ENCODE measurements around the gene TTLL11.

TTLL11 gene

GRCh38 chr9:121902461-121903135 lies 190.5 kb downstream of the TTLL11 start:
- no peak for TF ChIP-seq TCF12 (IDR thresholded peaks at IDR 0.05; ENCODE audit: low read depth)
- TF ChIP-seq EGR1 (IDR thresholded peaks at IDR 0.05), result no peak
- no peak for TF ChIP-seq YY1 (IDR thresholded peaks at IDR 0.05; ENCODE audit: low read depth)
- TF ChIP-seq MAX (IDR thresholded peaks at IDR 0.05), result no peak
- TF ChIP-seq NFIC (IDR thresholded peaks at IDR 0.05), result no peak
- no peak for TF ChIP-seq REST (IDR thresholded peaks at IDR 0.05; ENCODE audit: low read depth)
- no peak for TF ChIP-seq ZBTB7A (IDR thresholded peaks at IDR 0.05; ENCODE audit: low read depth)

- no peak for TF ChIP-seq RAD21 (IDR thresholded peaks at IDR 0.05; ENCODE audit: low read depth)
- TF ChIP-seq CEBPB (IDR thresholded peaks at IDR 0.05), result no peak
- TF ChIP-seq NFIC (IDR thresholded peaks at IDR 0.05), result no peak
- TF ChIP-seq TAF1 (IDR thresholded peaks at IDR 0.05; ENCODE audit: low read depth), result no peak
- TF ChIP-seq USF1 (IDR thresholded peaks at IDR 0.05), result no peak
- no peak for TF ChIP-seq TEAD4 (IDR thresholded peaks at IDR 0.05)
- no peak for TF ChIP-seq TCF12 (IDR thresholded peaks at IDR 0.05; ENCODE audit: low read depth)
- no peak for TF ChIP-seq CREB1 (IDR thresholded peaks at IDR 0.05; ENCODE audit: low read depth)
- TF ChIP-seq FOXM1 (IDR thresholded peaks at IDR 0.05; ENCODE audit: borderline replicate concordance, low read depth), result no peak
- TF ChIP-seq ZBTB7A (IDR thresholded peaks at IDR 0.05; ENCODE audit: low read depth), result no peak
- TF ChIP-seq MAX (IDR thresholded peaks at IDR 0.05), result no peak
- TF ChIP-seq EGR1 (IDR thresholded peaks at IDR 0.05), result no peak
- no peak for TF ChIP-seq REST (IDR thresholded peaks at IDR 0.05; ENCODE audit: low read depth)
- no peak for TF ChIP-seq EP300 (IDR thresholded peaks at IDR 0.05; ENCODE audit: borderline replicate concordance)
- no peak for TF ChIP-seq YY1 (IDR thresholded peaks at IDR 0.05; ENCODE audit: low read depth)
These were observed 191.5 kb downstream of the TTLL11 start for GRCh38 chr9:121901616-121902015.

GRCh38 chr9:121900163-121900562 lies 192.9 kb downstream of the TTLL11 start:
- TF ChIP-seq TCF12 (IDR thresholded peaks at IDR 0.05; ENCODE audit: low read depth), result no peak
- TF ChIP-seq USF1 (IDR thresholded peaks at IDR 0.05), result no peak
- no peak for TF ChIP-seq FOXM1 (IDR thresholded peaks at IDR 0.05; ENCODE audit: borderline replicate concordance, low read depth)
- TF ChIP-seq YY1 (IDR thresholded peaks at IDR 0.05; ENCODE audit: low read depth), result no peak

GRCh38 chr9:121898856-121899255 lies 194.3 kb downstream of the TTLL11 start:
- no peak for TF ChIP-seq CREB1 (IDR thresholded peaks at IDR 0.05; ENCODE audit: low read depth)
- TF ChIP-seq EP300 (IDR thresholded peaks at IDR 0.05; ENCODE audit: borderline replicate concordance), result no peak
- TF ChIP-seq EGR1 (IDR thresholded peaks at IDR 0.05), result no peak

GRCh38 chr9:121897140-121897539 lies 196.0 kb downstream of the TTLL11 start:
- TF ChIP-seq RAD21 (IDR thresholded peaks at IDR 0.05; ENCODE audit: low read depth), result no peak
- TF ChIP-seq USF1 (IDR thresholded peaks at IDR 0.05), result no peak
- TF ChIP-seq TCF12 (IDR thresholded peaks at IDR 0.05; ENCODE audit: low read depth), result no peak
- TF ChIP-seq EP300 (IDR thresholded peaks at IDR 0.05; ENCODE audit: borderline replicate concordance), result no peak
- TF ChIP-seq TAF1 (IDR thresholded peaks at IDR 0.05; ENCODE audit: low read depth), result no peak
- no peak for TF ChIP-seq REST (IDR thresholded peaks at IDR 0.05; ENCODE audit: low read depth)
- no peak for TF ChIP-seq TEAD4 (IDR thresholded peaks at IDR 0.05)
- TF ChIP-seq CEBPB (IDR thresholded peaks at IDR 0.05), result no peak
- no peak for TF ChIP-seq NFIC (IDR thresholded peaks at IDR 0.05)

All from Ishikawa (cell line).